ENCODE results near the gene RNU4-1. TPM values are rescaled to one million over a fixed set of nuclear protein-coding genes. Genes with fewer than 3 reads are reported as not detected.

The RNU4-1 gene
- total and polyA plus RNA-seq, 10 of the 15 experiments (the other 5 are each of a cell fraction or from before 2014, with no cell fraction given): under 0.01 to 15,332 (median 7.1) TPM; not detected in 3

DNA sequence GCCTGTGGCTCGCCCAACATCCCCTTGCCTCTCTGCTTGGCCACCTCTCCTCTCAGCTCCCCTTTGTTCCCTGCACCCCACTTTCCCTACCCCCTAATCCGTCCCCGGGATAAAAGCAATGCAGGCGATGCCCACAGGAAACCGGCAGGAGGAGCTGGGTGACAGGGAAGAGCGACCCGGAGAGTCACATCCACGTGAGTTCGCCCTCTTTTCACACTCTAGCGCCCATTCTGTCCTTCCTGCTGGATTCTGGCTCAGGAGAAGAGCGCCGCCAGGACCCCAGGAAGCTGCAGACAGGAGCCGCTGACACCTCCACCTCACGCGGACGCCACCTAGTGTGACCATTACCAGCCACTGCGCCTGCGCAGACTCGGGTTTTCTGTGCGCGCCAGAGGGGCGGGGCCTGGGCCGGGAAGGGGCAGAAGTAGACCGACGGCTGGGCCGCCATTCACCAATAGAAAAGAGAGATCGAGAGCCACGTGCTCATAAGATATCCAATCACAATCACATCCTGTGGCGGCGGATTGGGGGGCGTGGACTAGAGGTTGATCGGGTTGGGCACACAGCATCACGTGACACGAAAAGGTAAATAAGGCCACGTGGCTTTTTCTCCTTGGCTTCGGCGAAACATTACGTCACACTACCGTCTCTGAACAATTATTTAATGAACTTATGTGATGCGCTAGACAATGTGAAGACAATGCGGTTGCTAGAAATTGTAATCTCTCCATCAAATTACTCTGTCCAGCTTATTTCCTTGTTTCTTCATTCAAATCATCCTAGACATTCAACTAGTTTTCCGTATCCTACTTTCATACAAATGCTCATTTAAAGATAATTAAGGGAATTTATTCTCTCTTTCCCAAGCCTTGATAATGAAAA is 24.4 kb upstream of the RNU4-1 start:
- ChIA-PET SMC1A (ENCODE audit: uncharacterized antibody, unreplicated experiment) (interaction anchor here (0.6 to 1.6 kb wide), 4 partner anchors 15 to 1033 kb away, joined by 3 to 5 read pairs (median 4); partner anchors contain the start of genes RNU4-1 and SIRT4), RAD21 (ENCODE audit: unreplicated experiment) (interaction anchor here (1.0 to 1.9 kb wide), 4 partner anchors 15 to 200 kb away, joined by 3 to 11 read pairs (median 4); partner anchors contain the start of gene SIRT4), POLR2A (interaction anchor here (0.6 to 1.2 kb wide), 5 partner anchors 14 to 531 kb away, joined by 3 to 4 read pairs (median 3); partner anchors contain the start of gene SIRT4), CTCF (interaction anchor here (0.8 to 7.7 kb wide), 8 partner anchors 9 to 266 kb away, joined by 3 to 80 read pairs (median 4); partner anchors contain the start of genes PLA2G1B and SIRT4)
- intact Hi-C loops (cut with micrococcal nuclease; ENCODE audit: unreplicated experiment): no loop called here
- Histone ChIP-seq H3K4me1 (ENCODE audit: control insufficient read depth, insufficient read depth, low read length) (no peaks in the 10 kb centered on the region), H3K27me3 (replicated peaks in 1 of 2; ENCODE audit: control insufficient read depth in 2 of 2, insufficient read depth in 2 of 2, low read length in 1 of 2) (no peaks in the 10 kb centered on the region), H3K9ac (ENCODE audit: control insufficient read depth, insufficient read depth, low read length) (peak overlapping the region; percentile 83), H4K20me1 (ENCODE audit: control insufficient read depth, insufficient read depth) (no peaks in the 10 kb centered on the region), H3K4me2 (ENCODE audit: control insufficient read depth, insufficient read depth) (peak overlapping the region; percentile 95), H3K27ac (ENCODE audit: control insufficient read depth, insufficient read depth) (peak overlapping the region; percentile 80), H3K4me3 (peak overlapping the region; percentile 73), H3K9me3 (replicated peaks; ENCODE audit: control insufficient read depth, insufficient read depth, low read length) (no peaks in the 10 kb centered on the region), H3K36me3 (ENCODE audit: control insufficient read depth in 2 of 2, insufficient read depth in 2 of 2, low read length in 1 of 2) (no peaks in the 10 kb centered on the region), H2AFZ (ENCODE audit: control insufficient read depth, low read depth, low read length) (peak overlapping the region; percentile 96), H3K79me2 (ENCODE audit: control insufficient read depth, insufficient read depth, low read length) (no peaks in the 10 kb centered on the region)
- in situ Hi-C loops (cut with MboI): no loop called here
- FAIRE-seq (peak; percentile 100), ATAC-seq (peak; percentile 100), DNase-seq (ENCODE audit: low read depth, low spot score) (peak; percentile 97)
- 4% methylated on average over 42 of the region's 42 CpGs for WGBS (ENCODE audit: insufficient coverage, insufficient replicate concordance, low lambda C conversion rate, missing lambda C conversion rate)
- no TSS peak for BruUV-seq (replicated peaks)
- TF ChIP-seq SKIL (IDR thresholded peaks at IDR 0.05; ENCODE audit: low read depth, poor library complexity, severe bottlenecking) (no peak), ZBTB40 (IDR thresholded peaks at IDR 0.05; ENCODE audit: borderline replicate concordance) (peak; percentile 16; the same call in 1 of the 2 replicates), RFX5 (IDR thresholded peaks at IDR 0.05; ENCODE audit: low read depth, low read length) (no peak), EGR1 (IDR thresholded peaks at IDR 0.05; ENCODE audit: borderline replicate concordance in 1 of 2, low read depth in 2 of 2, low read length in 2 of 2) (no peak), ATF7 (IDR thresholded peaks at IDR 0.05; ENCODE audit: low read depth) (peak; percentile 99), FOXK2 (IDR thresholded peaks at IDR 0.05) (peak; percentile 97), CEBPZ (IDR thresholded peaks at IDR 0.05; ENCODE audit: low read depth, low read length) (no peak), EED (IDR thresholded peaks at IDR 0.05; ENCODE audit: low read depth) (peak; percentile 52; the same call in 1 of the 2 replicates), SREBF2 (IDR thresholded peaks at IDR 0.05; ENCODE audit: low read length) (no peak)

All from GM12878 (cell line).